Fibroblast of lung (primary cell): ENCODE measurements around the gene RASA3. TPM values are rescaled to one million over a fixed set of nuclear protein-coding genes. Genes with fewer than 3 reads are reported as not detected.
A peak's percentile ranks its signal among the peaks of the same experiment; 100 is the strongest.

Experiments used
- DNase-seq, 2 donors: peaks; one replicate each; pipeline versions ENCODE4 v3.0.0 to v3.0.0-alpha.2; 2010; ENCODE audit warnings: low read depth in 2 of 2
- H2AFZ ChIP-seq: 2 replicates; pipeline ENCODE4 v1.5.1; 2012; ENCODE audit warnings: low read length, control low read depth, inconsistent platforms
- H3K27ac ChIP-seq: 2 replicates; pipeline ENCODE4 v1.5.1; 2011; ENCODE audit warnings: low read length, control low read depth; ENCODE audit not compliant: insufficient read depth
- H3K27me3 ChIP-seq: 2 replicates; pipeline ENCODE4 v1.5.1; 2011; ENCODE audit warnings: mild to moderate bottlenecking, low read length; ENCODE audit not compliant: control insufficient read depth, insufficient read depth
- H3K36me3 ChIP-seq: 2 replicates; pipeline ENCODE4 v1.5.1; 2011; ENCODE audit warnings: low read length; ENCODE audit not compliant: control insufficient read depth, insufficient read depth
- H3K4me1 ChIP-seq: 2 replicates; pipeline ENCODE4 v1.5.1; 2011; ENCODE audit warnings: low read length; ENCODE audit not compliant: control insufficient read depth, insufficient read depth; ENCODE audit errors: extremely low read depth
- H3K4me2 ChIP-seq: 2 replicates; pipeline ENCODE4 v1.5.1; 2011; ENCODE audit warnings: low read length, control low read depth; ENCODE audit not compliant: insufficient read depth; ENCODE audit errors: extremely low read depth
- H3K4me3 ChIP-seq, 4 experiments: fragments of 200-600 bp in 1 of 4; sonication (generic) in 1 of 4; replicated peaks in 1 of 4; 2 replicates each; pipeline ENCODE4 v1.5.1; 2011 to 2016; ENCODE audit warnings: low read length in 4 of 4, low read depth in 3 of 4, mild to moderate bottlenecking in 3 of 4, control low read depth in 2 of 4, inconsistent platforms in 1 of 4, mixed read lengths in 1 of 4; ENCODE audit not compliant: insufficient read depth in 1 of 4; ENCODE audit errors: control extremely low read depth in 1 of 4
- H3K79me2 ChIP-seq: 2 replicates; pipeline ENCODE4 v1.5.1; 2012; ENCODE audit warnings: mild to moderate bottlenecking, low read length, inconsistent platforms; ENCODE audit not compliant: control insufficient read depth, insufficient read depth
- H3K9ac ChIP-seq: 2 replicates; pipeline ENCODE4 v1.5.1; 2011; ENCODE audit warnings: mild to moderate bottlenecking, low read length, control low read depth; ENCODE audit not compliant: insufficient read depth
- H3K9me3 ChIP-seq: 2 replicates; pipeline ENCODE4 v1.5.1; 2012; ENCODE audit warnings: low read depth, low read length; ENCODE audit not compliant: control insufficient read depth, insufficient read depth
- H4K20me1 ChIP-seq: 2 replicates; pipeline ENCODE4 v1.5.1; 2011; ENCODE audit warnings: low read length; ENCODE audit not compliant: control insufficient read depth, insufficient read depth; ENCODE audit errors: extremely low read depth
- EZH2 ChIP-seq: IDR thresholded peaks from 2 replicates; pipeline ENCODE4 v1.5.1; 2012; ENCODE audit warnings: low read length, control low read depth, mild to moderate bottlenecking; ENCODE audit errors: missing control alignments
- polyA plus RNA-seq, 2 donors: library from polyadenylated mRNA; depleted of rRNA in 1 of 2; stranded (reverse) in 1 of 2; unstranded in 1 of 2; fragments of >200 nt; gene quantifications; 2 replicates each; pipeline ENCODE4 v1.2.1, GENCODE V29; 2011 to 2012; ENCODE audit warnings: missing spikeins in 1 of 2
- total RNA-seq: library from RNA; depleted of rRNA; stranded (reverse); fragments of >200 nt; gene quantifications from 2 replicates; pipeline ENCODE4 v1.2.1, GENCODE V29; 2014
- TF ChIP-seq, protein P1 (sequence below), 2 donors: IDR thresholded peaks in 1 of 2; conservative IDR thresholded peaks in 1 of 2; 1 replicate in 1 of 2; 2 replicates in 1 of 2; pipeline ENCODE4 v1.5.1; 2011 to 2012; ENCODE audit warnings: low read length in 2 of 2, control low read depth in 1 of 2, inconsistent platforms in 1 of 2, low read depth in 1 of 2, mild to moderate bottlenecking in 1 of 2

RASA3 gene
- total and polyA plus RNA-seq, 2 donors (not counting 1 experiment from before 2014, with no cell fraction given), result 26.6 to 31.1 TPM

DNA sequence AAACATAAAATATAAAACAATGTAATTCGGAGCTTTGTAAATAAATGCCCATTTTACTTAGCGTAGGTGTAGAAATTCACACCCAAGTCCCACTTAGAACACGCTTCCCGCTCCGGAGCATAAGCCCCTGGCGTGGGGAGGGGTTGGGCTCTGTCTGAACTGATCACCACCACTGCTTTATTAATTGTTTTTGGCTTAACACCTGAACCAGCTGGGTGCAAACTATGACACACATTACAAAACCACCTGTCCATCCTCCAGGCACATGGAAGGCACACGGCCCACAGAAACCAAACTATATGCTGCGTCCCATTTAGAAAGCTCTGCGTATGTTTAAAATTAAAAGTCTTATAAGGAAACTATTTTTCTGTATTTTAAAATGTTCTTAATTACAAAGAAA is 25.9 kb downstream of the RASA3 start:
- H3K27me3 ChIP-seq, result no peaks in the 10 kb centered on the region
- no peaks in the 10 kb centered on the region for H3K9me3 ChIP-seq
- H4K20me1 ChIP-seq, result no peaks in the 10 kb centered on the region
- no peak for DNase-seq
- H2AFZ ChIP-seq, result no peak overlapping the region
- TF ChIP-seq, protein P1, sequence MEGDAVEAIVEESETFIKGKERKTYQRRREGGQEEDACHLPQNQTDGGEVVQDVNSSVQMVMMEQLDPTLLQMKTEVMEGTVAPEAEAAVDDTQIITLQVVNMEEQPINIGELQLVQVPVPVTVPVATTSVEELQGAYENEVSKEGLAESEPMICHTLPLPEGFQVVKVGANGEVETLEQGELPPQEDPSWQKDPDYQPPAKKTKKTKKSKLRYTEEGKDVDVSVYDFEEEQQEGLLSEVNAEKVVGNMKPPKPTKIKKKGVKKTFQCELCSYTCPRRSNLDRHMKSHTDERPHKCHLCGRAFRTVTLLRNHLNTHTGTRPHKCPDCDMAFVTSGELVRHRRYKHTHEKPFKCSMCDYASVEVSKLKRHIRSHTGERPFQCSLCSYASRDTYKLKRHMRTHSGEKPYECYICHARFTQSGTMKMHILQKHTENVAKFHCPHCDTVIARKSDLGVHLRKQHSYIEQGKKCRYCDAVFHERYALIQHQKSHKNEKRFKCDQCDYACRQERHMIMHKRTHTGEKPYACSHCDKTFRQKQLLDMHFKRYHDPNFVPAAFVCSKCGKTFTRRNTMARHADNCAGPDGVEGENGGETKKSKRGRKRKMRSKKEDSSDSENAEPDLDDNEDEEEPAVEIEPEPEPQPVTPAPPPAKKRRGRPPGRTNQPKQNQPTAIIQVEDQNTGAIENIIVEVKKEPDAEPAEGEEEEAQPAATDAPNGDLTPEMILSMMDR (conservative IDR thresholded peaks at IDR 0.05 in 1 of 2, IDR thresholded peaks at IDR 0.05 in 1 of 2; ENCODE audit: low read depth in 1 of 2, low read length in 2 of 2), result no peak
- TF ChIP-seq EZH2, result no peak
- H3K4me3 ChIP-seq, result no peak overlapping the region
- H3K9ac ChIP-seq, result no peak overlapping the region
- peaks cover 90% of the 10 kb centered on the region for H3K79me2 ChIP-seq
- H3K36me3 ChIP-seq, result peaks cover 9% of the 10 kb centered on the region
- peak overlapping the region; percentile 22 for H3K27ac ChIP-seq
- peaks cover 49% of the 10 kb centered on the region for H3K4me1 ChIP-seq
- H3K4me2 ChIP-seq, result no peak overlapping the region

- TF ChIP-seq, protein P1 (conservative IDR thresholded peaks at IDR 0.05 in 1 of 2, IDR thresholded peaks at IDR 0.05 in 1 of 2; ENCODE audit: low read depth in 1 of 2, low read length in 2 of 2), result no peak
- TF ChIP-seq EZH2, result no peak
- Histone ChIP-seq H3K4me3 (no peak overlapping the region), H3K9ac (peak overlapping the region; percentile 45)
These were observed 26.8 kb downstream of the RASA3 start for GRCh38 chr13:114105521-114106225.

DNA sequence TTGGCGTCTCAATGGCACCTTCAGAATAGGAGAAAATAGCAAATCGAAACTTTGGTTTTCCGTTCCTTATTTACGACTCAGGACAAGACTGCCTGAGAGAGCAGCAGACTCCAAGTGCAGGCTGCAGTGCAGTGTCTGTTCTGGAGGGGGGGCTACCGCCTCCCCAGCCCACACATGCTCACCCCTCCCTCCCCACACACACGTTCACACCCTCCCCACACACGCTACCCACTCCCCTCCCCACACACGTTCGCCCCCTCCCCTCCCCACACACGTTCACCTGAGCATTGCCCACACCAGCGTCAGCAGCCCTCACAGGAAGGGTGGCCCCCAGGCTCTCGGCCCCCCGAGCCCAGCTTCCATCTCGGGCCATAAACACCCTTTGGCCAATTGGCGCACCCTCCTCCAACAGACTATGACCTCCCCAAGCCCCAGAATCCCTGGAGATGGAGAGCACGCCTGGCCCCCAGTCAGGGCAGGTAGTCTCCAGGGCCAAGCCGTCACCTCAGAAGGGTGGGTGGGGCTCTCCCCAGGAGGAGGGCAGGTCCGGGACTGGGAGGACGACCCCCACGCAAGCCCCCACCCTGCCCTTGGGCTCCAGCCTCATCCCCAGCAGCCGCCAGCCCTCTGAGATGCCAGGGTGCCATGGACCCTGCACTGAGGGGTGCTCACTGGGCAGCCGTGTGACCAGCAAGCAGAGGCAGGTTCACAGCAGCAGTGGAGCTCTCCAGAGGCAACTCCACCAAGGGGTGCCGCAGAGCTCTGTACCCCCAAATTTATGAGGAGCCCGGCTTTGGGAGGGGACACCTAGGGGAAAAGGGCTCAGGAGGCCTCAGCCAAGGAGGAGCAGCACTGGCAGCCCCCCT is 27.5 kb downstream of the RASA3 start:
- no peaks in the 10 kb centered on the region for H3K27me3 ChIP-seq
- no peak overlapping the region for H3K4me3 ChIP-seq
- peaks cover 46% of the 10 kb centered on the region for H3K4me1 ChIP-seq
- H2AFZ ChIP-seq, result no peak overlapping the region
- H3K9me3 ChIP-seq, result no peaks in the 10 kb centered on the region
- H3K9ac ChIP-seq, result peak overlapping the region; percentile 45
- peaks cover 6% of the 10 kb centered on the region for H3K36me3 ChIP-seq
- no peak overlapping the region for H3K4me2 ChIP-seq
- H4K20me1 ChIP-seq, result no peaks in the 10 kb centered on the region
- H3K27ac ChIP-seq, result peak overlapping the region; percentile 75
- no peak for TF ChIP-seq EZH2
- TF ChIP-seq, protein P1 (conservative IDR thresholded peaks at IDR 0.05 in 1 of 2, IDR thresholded peaks at IDR 0.05 in 1 of 2; ENCODE audit: low read depth in 1 of 2, low read length in 2 of 2), result no peak
- H3K79me2 ChIP-seq, result peaks cover 95% of the 10 kb centered on the region
- DNase-seq, result no peak

More at GRCh38 chr13:114105521-114106225, 26.8 kb downstream of the RASA3 start:
- H3K4me2 ChIP-seq, result peak overlapping the region; percentile 40
- H3K4me1 ChIP-seq, result peaks cover 54% of the 10 kb centered on the region
- no peak overlapping the region for H2AFZ ChIP-seq
- H3K79me2 ChIP-seq, result peaks cover 95% of the 10 kb centered on the region
- peak overlapping the region; percentile 75 for H3K27ac ChIP-seq
- no peaks in the 10 kb centered on the region for H3K27me3 ChIP-seq
- H4K20me1 ChIP-seq, result no peaks in the 10 kb centered on the region
- no peaks in the 10 kb centered on the region for H3K9me3 ChIP-seq
- no peak for DNase-seq
- peaks cover 8% of the 10 kb centered on the region for H3K36me3 ChIP-seq
